Forelimb muscle (tissue), 1 donor: ENCODE data around the gene FOXP1. TPM values are rescaled to one million over a fixed set of nuclear protein-coding genes. Genes with fewer than 3 reads are reported as not detected.

Experiments
- DNase-seq: peaks from one replicate; pipeline ENCODE4 v3.0.0-alpha.2; 2013; ENCODE audit warnings: low read depth
- polyA plus RNA-seq: library from polyadenylated mRNA; unstranded; fragments of 120-200 nt; gene quantifications from one replicate; pipeline ENCODE4 v1.2.1, GENCODE V29; 2013; ENCODE audit not compliant: insufficient read length

The FOXP1 gene
- polyA plus RNA-seq, 1 donor, result 15.8 TPM

DNA sequence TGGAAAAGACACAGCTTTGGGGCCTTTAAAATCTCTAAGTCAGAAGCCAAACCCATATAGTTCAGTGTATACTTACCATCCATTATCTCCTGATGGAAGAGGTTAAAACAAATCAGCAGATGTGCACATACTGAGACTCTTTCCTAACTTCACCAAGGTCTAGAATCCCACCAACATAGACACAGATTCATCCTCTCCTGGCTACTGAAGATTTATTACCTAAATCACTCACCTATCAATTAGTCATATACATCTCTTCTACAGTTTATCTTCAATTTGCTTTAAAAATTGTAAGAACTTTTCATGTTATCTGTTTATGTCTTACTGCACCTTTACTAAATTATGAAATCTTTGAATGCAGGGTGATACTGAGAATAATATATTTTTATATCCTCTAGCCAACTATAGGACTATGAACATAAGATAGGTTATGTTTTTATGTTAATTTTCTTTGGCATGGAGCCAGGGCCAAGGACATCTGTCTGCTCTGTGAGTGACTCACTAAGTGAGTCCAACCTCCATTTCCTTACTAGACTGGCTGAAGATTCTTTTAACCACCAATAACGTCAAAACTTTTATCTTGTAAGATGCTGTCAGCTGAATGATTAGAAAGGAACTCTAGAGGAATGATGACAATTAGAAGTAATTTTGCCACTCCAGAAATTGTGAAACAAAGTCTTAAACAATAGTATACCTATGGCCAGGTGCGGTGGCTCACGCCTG is 397.6 kb downstream of the FOXP1 start:
- DNase-seq, result no peak

DNA sequence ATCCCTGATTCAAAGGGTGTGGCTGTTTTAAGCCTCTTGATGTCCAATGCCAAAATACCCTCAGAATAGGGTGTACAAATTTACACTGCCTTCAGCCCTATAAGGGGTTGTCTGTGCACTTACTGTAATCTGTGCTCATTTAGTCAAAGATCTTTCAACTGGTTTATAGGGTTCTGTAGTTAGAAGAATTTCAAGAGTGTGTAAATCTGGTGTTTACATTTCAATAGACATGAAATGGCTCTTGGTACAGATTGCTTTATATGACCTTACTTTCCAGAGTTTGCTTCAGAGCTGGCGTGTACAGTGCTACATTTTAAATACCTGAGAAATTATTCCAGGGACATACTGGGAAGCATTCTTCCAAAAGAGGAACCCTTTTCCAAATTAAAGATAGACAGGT is 399.3 kb downstream of the FOXP1 start:
- DNase-seq, result no peak

DNA sequence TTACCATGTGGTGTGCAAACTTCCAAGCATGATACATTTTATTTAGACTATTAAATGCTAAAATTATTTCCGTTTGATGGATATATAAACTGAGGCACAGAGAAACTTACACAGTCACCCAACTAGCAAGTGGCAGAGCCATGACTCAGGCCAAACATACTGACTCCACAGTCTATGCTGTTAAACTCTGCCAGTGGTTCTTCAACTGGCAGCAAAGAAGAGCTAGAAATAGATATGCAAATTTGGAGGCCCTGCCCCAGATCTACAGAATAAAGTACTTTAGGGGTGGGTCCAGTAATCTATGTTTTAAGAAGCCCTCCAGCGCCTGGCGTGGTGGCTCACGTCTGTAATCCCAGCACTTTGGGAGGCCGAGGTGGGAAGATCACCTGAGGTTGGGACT is 400.0 kb downstream of the FOXP1 start:
- no peak for DNase-seq

DNA sequence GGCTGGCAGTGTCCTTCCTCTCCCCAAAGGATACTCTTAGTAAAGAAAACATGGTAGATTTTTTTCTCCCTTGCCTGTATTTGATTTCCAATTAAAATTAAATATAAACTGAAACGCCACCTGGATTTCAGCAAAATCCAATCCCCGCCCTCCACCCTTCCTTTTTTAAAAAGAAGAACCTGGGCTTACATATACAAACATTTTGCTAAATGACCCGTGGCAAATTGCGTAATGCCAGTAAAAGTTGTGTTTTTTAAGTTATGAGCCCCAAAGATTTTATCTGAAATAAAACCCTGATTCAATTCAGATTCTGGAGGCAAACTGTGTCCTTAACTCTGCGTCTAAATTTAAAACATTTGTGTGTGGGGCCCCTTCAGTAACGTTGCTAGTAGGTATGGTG is 403.0 kb downstream of the FOXP1 start:
- DNase-seq, result no peak

DNA sequence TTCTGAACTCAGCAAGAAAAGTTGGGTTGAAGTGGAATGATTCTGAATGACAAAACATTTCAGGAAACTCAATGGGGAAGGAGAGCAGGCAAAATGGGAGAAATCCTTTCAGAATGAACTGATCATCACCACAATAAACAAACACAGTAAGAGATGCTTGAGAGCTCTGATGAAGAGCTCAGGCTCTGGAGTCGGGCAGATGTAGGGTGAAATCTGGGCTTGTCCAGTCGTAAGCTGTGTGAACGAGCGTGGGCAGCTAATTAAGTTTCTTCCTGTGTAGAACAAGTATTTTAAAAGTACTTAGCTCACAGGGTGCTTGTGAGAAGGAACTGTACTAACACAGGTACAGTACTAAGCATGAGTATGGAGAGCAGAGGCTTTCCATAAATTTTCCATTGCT is 406.2 kb downstream of the FOXP1 start:
- DNase-seq, result no peak

DNA sequence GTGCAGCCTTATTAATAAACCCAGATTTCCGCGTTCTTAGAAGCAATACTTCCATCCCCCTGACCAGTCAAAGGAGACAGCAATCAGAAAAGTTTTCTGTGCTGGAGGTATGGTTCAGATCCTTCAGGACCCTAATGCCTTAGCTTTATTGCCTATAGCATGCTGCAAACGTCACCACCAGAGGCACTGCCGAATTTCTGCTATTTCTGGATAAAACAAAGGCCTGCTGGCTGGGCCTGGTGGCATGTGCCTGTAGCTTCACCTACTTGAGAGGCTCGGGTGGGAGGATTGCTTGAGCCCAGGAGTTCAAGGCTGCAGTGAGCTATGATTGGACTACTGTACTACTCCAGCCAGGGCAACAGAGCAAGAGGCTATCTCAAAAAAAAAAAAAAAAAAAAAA is 407.2 kb downstream of the FOXP1 start:
- no peak for DNase-seq

DNA sequence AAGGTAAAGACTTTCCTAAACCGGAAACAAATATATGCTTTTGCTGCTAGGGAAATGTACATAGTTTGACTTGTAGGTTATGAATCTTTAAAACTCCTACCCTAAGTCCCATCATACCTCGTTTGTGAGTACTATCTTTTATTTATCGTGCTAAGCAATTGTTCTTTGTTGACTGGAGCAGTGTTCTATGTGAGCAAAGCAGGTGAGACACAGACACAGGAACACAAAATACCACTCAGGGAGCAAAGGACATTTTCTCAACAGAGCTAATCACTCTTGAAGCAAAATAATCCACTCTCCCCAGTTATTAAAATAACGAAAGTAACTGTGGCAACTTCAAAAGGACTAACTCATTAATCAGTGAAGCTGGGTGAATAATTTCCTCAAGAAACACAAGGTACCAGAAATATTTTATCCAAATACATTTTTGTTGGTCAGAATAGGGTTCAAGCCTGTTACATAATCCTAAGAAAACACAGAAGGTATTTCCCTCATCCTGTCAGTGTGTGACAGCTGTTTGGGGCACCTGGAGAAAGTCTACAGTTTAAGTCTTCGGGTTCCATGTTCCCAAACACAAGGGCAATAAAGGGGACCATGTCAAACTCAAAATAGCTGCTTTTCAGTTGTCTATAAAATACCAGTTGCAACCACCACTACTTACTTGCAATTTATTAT is 407.7 kb downstream of the FOXP1 start:
- no peak for DNase-seq

DNA sequence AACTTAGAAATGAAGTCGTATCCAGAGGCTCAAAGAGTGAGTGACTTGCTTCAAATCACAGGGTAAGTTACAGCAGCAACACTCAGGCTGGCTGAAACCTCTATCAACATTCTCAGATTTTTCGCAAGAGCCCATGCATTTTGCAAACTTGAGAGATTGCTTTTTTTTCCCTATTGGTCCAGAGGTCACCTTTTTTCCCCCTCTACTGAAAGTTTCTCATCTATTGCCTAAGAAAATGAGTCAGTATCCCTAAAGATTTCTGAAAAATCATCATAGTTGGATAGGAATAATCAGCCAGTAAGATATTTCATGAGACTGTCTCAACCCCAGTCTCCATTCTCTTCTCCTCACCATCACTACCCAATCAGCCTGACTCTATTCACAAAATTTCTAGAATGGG is 410.6 kb downstream of the FOXP1 start:
- no peak for DNase-seq

DNA sequence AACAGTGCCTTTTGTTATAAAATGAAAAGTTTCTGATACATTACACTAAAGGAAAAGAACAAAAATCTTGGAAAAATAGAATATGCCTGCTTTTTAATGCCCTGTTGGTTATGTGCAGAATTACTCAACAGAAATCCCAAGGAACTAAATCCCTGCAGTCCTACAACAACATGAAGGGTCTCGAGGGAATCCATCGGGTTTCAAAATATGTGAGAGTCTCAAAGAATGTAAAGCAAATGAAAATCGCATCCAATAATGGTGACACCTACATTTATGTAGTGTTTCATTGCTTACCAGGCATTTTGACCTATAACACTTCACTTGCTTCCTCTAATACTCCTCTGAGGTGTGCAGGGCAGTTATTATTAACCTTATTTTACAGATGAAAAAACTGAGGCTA is 411.3 kb downstream of the FOXP1 start:
- no peak for DNase-seq

DNA sequence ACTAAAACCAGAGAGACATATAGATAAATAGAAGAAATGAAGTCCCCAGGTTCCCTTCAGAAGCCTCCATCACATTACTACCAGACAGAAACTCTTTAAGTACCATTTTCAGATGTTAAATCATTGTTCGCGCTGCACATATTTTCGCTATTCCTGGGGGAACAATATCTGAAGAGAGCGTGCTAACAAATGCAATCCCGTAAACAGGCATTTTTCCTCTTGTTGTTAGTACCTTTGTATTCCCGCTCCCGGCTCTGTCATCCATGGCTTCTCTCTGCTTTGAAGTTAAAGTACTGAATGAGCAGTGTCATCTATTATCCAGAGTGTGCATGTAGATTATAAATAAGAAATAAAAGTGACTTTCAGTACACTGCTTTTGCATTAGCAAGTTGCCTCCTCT is 412.3 kb downstream of the FOXP1 start:
- no peak for DNase-seq

DNA sequence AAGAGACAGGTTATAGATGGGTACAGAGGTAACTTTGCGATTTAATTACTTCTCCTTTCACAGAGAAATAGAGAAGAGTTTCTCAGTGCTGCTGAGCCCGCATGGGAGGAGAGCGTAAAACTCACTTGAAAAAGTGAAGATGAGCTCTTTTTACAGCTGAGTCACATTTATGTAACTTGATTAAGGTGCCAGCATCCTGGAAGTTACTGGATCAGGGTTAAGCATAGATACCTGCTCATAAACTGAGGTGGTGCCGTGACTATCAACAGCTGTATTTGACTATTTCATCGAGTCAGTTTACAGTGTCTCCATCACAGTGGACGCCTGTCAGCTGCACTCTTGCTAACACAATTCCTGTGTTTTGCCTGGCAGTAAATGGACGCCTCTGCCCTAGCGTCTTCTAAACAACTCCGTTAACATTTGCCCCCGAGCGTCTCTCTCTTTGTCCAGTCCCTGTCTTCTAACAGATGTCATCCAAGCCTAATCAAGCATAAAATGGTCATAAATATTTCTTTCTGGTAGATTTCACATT is 414.6 kb downstream of the FOXP1 start:
- DNase-seq, result no peak

DNA sequence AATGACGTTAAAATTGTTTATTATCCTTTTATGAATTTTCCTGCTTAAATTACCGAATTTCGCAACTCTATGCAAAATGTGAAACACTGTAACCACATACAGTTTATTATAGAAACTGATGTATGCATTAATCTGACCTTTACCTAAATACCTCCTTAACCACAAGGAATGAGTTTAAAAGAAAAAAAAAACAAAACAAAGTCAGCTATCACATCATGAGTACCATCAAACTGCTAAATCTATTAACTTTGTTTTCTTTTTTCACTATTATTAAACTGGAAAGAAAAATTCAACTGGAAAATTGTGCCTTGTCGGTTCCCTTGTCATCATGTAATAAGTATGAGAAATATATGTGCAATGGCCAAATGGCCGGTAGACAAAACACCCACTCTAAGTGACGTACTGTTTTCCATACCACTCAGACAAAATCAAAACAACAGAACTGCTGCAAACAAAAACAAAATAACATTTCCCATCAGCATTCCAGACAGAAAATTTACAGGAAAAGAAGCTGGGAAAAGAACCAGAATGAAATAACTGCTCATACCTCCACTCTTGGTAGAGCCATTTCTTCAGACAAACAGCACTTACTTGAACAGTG is 415.3 kb downstream of the FOXP1 start:
- peak; percentile 72 for DNase-seq

DNA sequence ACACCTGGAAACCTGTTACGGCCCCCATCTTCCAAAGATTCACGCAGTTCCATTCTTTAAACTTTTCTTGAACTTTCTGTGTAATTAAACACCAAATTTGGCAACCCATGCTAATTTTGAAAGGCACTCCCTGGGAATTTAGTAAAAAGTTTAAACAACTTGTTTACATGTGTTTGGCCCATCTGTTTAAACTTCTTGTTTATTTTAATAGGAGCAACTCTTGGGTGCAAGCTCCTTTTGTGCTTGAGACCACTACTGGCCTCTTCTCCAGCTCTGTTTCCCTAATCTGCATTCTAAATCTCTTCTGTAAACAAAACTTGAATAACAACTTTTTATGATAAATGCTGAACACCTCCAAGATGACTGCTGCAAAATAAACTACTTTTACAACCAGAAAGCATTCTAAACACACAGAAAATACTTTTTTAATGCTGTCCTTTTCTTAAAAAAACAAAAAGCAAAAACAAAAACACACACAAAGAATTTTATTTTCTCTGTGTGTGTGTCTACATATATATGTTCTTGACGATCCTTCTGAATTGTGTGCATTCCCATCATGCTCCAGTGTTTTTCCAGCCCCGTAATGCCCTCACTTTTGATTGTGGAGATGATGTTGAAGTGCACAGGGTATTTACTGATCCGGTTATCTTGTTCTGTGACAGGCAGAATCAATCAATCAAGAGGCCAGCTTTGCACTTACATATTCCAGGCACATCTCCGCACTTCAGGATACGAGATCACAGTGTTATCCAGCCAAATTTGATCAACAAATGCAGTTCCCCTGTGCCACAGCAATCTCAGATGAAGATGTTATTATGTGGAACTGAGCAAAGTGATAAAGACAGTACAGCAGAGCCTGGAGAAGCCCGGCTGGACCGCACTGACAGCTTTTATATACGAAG is 416.9 kb downstream of the FOXP1 start:
- DNase-seq, result no peak

DNA sequence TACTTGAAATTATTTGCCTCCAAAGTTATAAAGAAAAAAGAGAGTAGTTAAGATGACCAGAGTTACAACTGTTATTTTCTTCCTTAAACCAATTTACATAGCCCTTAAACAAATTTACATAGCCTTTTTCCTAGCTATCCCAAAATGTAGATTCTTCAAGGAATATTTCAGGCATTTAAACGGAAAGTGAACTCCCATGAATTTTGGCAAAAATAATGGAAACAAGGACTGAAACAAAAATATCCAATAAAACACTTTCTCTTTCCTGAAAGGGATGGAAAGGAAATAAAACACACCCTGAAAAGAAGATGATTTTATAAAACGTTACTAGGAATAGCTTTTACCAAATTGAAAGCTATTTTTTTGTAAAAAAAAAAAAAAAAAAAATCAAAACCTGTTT is 418.6 kb downstream of the FOXP1 start:
- DNase-seq, result no peak

DNA sequence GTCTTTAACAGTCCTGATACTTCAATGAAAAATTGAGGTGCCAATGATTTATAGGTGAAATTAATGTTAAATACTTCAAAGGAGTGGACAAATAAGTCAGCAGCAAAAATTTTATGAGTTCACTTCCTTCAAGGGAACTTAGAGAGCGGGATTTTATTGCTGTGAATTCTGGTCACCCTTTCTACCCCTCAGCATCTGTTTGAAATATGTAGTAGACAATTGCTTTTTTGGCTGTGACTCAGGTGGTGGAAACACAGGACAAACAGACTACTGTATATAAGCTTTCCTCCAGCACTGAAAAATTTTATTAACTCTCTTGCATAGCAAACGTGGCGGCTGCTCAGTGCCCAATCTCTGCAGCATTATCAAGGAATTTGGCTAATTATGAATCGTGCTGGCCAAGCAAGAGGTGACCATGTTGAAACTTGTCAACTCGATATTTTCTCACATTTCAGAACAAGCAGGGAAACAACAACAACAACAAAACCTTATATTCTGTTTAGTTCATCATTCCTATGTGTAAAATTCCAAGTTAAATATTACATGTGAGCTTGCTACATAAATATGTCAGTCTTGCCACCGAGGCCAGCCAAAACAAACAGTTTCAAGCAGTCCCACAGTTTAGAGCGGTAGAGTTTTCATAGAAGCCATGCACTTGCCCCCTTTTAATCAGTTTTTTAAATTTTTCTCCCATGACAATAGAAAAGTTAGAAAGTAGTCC is 420.2 kb downstream of the FOXP1 start:
- DNase-seq, result no peak

DNA sequence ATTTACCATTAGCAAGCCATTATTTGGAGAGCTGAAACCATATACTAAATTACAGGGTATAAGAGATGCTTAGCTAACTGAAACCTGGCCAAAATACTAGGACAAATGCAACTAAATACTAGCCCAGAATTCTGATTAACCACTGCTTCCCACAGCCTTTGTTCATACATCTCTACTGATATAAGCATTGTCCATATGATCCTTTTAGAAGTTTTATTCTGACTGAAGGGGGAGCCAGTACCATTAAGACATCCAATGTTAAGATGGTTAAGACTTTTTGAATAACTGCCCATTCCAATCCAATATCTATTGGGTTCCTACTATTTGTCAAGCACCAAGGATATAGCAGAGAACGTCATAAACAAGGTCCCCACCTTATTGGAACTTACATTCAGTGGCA is 421.3 kb downstream of the FOXP1 start:
- DNase-seq, result no peak

DNA sequence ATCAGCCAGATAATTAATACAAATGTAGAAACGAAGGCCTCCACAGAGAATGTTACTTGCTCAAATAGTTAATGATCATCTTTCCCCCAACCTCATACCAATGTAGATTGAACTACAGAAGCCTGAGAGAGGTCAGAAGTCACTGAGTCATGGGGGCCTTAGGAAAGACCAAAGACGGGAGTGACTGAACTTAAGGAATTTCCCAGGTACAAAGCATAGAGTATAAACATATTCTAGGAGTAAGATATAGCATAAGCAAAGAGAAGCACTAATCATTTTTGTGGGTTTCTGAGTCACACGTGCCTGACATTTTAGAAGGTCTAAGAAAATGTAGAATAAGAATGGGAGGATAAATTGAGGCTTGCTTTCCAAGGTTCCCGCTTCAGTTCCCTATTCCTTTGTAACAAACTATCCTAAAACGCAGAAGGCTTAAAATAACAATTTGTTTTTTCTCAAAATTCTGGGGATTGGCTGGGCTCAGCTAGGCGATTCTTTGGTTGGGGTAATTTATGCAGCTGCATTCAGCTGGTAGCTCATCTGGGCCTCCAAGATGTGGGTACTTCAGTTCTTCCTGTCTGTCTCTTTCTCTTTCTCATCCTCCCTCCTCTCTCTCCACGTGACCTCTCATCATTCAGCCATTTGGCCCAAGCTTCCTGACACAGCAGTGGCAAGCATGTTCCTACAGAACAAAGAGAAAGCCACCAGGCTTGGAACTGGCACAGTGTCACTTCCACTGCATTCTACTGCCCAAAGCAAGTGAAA is 422.6 kb downstream of the FOXP1 start:
- DNase-seq, result no peak

DNA sequence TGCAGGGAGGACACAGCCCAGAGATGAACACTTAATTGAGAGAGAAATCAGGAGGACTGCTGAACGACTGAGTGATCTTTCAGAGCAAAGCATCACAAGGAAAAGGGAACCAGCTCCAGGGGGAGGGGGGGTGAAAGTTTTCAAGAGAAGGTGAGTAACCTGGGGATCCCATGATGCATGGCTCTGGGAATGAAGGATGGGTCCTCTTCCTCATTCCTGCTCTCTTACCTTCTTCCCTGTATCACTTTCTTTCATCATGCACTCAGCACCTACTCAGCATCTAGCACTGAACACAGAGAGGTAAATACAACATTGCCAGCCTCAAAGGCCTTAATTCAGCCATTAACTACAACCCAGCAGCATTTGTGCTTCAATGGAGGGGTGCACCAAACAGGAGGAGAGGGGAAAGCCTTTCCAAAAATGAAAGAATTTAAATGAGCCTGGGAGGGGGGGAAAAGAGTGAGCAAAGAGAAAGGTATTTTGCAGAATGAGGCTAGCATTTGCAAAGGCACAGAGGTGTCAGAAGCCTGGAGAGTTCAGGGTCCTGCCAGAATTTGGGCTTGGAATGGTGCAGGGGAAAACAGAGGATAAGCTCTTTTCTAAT is 427.4 kb downstream of the FOXP1 start:
- no peak for DNase-seq

DNA sequence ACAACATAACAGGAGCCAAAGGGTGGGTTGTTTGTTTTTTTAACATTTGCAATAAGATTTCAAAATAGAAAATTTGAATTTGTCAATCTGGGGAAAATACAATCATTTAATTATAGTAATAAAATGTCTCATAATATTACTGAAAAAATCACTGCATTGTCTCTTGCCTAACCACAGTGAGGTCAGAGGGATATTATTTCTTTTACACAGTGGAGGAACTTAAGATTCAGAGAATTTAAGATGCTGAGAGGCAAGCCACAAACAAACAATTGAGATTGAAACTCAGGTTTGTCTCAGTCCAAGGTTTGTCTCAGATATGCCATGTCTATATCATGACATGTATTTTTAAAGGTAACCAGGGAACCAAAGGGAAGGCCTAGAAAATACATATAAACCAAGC is 428.7 kb downstream of the FOXP1 start:
- no peak for DNase-seq

DNA sequence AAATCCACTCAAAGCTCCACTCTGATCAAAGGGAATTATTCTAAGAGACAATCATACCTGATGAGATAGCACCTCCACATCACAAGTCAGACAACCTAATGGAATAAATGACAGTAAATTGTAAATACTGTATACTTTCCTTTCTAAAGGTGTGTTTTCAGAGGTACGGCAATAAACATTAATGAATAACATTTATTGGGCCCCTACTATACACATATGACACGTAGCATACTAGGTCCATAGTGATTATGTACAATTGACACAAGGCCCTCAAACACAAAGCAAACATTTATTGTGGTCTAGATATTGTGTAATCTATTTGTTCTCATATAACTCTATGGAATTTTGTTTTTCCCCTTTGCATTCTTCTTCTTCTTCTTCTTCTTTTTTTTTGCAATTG is 429.8 kb downstream of the FOXP1 start:
- no peak for DNase-seq
